Uterus (tissue), 4 donors: Measurements from ENCODE around the gene TMEM131L. TPM values are rescaled to one million over a fixed set of nuclear protein-coding genes. Genes with fewer than 3 reads are reported as not detected.
"Not testable (repeated sequence)": the region's sequence is repeated elsewhere in the genome, so short reads cannot be mapped to it uniquely, and the experiment has no call there.

Experiments
- DNase-seq, 2 donors: peaks; one replicate each; pipeline ENCODE4 v3.0.0-alpha.2; 2019 to 2020
- H3K27ac ChIP-seq, 2 donors: fragments of 200-600 bp; sonication (generic); 1 replicate in 1 of 2; 2 replicates in 1 of 2; pipeline ENCODE4 v1.5.1; 2016 to 2018
- H3K27me3 ChIP-seq, 2 donors: fragments of 200-600 bp; sonication (generic); one replicate each; pipeline ENCODE4 v1.5.1; 2018 to 2019; ENCODE audit warnings: control low read depth in 1 of 2
- H3K36me3 ChIP-seq, 2 donors: fragments of 200-600 bp; sonication (generic); one replicate each; pipeline ENCODE4 v1.5.1; 2019; ENCODE audit warnings: control low read depth in 1 of 2
- H3K4me1 ChIP-seq, 2 donors: fragments of 200-600 bp; sonication (generic); one replicate each; pipeline ENCODE4 v1.5.1; 2018 to 2019; ENCODE audit warnings: control low read depth in 1 of 2
- H3K4me3 ChIP-seq, 2 donors: fragments of 200-600 bp; sonication (generic); 1 replicate in 1 of 2; 2 replicates in 1 of 2; pipeline ENCODE4 v1.5.1; 2018 to 2019; ENCODE audit warnings: mild to moderate bottlenecking in 1 of 2
- H3K9me3 ChIP-seq, 2 donors: fragments of 200-600 bp; sonication (generic); one replicate each; pipeline ENCODE4 v1.5.1; 2019; ENCODE audit warnings: control low read depth in 1 of 2
- POLR2A ChIP-seq, 2 donors: fragments of 450-650 bp; IDR thresholded peaks; one replicate each; pipeline ENCODE4 v1.6.1; 2016; ENCODE audit warnings: antibody characterized with exemption in 2 of 2, mild to moderate bottlenecking in 1 of 2, moderate library complexity in 1 of 2
- intact Hi-C: fragments of 100-400 bp; cut with DNase I; formaldehyde crosslinking; loops from one replicate; pipeline ENCODE4 v1.15.1; 2023; ENCODE audit warnings: low total_unique reads
- total RNA-seq, 4 donors: library from RNA; depleted of rRNA in 3 of 4; stranded (reverse); fragments of >200 nt in 3 of 4; gene quantifications; one replicate each; pipeline versions ENCODE4 v1.1.0 to v1.2.4, GENCODE V29; 2014 to 2023
- TF ChIP-seq, protein P1 (sequence below), 4 experiments: fragments of 200-600 bp in 2 of 4; fragments of 450-650 bp in 2 of 4; sonication (generic) in 2 of 4; IDR thresholded peaks; one replicate each; pipeline ENCODE4 v1.5.1; 2016 to 2019; ENCODE audit warnings: antibody characterized with exemption in 4 of 4, mild to moderate bottlenecking in 2 of 4, moderate library complexity in 1 of 4
- donor health status: DM: yes; HTN: yes; CAD: no.

Gene TMEM131L
- total RNA-seq, 4 donors from 2014 or later: 2.4 to 49.6 (median 18.0) TPM

DNA sequence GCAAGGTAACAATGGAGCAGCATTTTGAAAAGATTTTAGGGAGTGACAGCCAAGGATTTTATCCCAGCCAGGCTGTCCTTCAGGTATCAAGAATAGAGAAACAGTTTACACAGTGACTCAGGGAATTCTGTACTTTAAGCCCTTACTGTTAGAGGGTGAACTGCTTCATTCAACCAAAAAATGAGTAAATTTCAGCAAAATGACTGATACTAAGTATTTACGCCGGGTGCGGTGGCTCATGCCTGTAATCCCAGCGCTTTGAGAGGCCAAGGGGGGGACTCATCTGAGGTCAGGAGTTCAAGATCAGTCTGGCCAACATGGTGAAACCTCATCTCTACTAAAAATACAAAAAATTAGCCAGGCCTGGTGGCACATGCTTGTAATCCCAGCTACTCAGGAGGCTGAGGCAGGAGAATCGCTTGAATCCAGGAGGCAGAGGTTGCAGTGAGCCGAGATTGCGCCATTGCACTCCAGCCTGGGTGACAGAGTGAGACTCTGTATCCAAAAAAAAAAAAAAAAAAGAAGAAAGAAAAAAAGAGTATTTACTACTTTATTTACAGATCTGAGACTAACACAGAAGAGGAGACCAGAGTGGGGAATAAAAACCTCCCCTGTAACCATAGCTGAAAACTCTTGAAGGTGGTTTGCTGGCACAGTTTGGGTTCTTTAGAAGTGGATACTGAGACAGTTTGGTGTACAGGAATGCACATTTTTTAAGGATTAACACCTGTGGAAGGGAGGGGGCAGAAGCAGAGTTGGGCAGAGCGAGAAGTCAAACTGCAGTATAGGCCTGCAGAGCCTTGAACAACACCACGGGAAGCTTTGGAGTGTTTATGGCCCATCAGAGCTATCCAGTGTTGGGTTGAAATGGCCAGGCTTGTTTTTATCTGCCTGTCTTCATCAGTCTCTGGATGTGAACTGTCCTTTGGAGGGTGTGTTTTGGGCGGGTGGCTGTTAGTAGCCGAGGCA is 40.5 kb downstream of the TMEM131L start:
- Histone ChIP-seq H3K36me3 (no peaks in the 10 kb centered on the region), H3K4me1 (no peaks in the 10 kb centered on the region), H3K27me3 (no peaks in the 10 kb centered on the region), H3K4me3 (no peak overlapping the region), H3K9me3 (no peaks in the 10 kb centered on the region), H3K27ac (no peak overlapping the region)
- no peak for DNase-seq
- TF ChIP-seq, protein P1, sequence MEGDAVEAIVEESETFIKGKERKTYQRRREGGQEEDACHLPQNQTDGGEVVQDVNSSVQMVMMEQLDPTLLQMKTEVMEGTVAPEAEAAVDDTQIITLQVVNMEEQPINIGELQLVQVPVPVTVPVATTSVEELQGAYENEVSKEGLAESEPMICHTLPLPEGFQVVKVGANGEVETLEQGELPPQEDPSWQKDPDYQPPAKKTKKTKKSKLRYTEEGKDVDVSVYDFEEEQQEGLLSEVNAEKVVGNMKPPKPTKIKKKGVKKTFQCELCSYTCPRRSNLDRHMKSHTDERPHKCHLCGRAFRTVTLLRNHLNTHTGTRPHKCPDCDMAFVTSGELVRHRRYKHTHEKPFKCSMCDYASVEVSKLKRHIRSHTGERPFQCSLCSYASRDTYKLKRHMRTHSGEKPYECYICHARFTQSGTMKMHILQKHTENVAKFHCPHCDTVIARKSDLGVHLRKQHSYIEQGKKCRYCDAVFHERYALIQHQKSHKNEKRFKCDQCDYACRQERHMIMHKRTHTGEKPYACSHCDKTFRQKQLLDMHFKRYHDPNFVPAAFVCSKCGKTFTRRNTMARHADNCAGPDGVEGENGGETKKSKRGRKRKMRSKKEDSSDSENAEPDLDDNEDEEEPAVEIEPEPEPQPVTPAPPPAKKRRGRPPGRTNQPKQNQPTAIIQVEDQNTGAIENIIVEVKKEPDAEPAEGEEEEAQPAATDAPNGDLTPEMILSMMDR (IDR thresholded peaks at IDR 0.05): no peak
- no peak for TF ChIP-seq POLR2A (IDR thresholded peaks at IDR 0.05)
- intact Hi-C loops: no loop called here

DNA sequence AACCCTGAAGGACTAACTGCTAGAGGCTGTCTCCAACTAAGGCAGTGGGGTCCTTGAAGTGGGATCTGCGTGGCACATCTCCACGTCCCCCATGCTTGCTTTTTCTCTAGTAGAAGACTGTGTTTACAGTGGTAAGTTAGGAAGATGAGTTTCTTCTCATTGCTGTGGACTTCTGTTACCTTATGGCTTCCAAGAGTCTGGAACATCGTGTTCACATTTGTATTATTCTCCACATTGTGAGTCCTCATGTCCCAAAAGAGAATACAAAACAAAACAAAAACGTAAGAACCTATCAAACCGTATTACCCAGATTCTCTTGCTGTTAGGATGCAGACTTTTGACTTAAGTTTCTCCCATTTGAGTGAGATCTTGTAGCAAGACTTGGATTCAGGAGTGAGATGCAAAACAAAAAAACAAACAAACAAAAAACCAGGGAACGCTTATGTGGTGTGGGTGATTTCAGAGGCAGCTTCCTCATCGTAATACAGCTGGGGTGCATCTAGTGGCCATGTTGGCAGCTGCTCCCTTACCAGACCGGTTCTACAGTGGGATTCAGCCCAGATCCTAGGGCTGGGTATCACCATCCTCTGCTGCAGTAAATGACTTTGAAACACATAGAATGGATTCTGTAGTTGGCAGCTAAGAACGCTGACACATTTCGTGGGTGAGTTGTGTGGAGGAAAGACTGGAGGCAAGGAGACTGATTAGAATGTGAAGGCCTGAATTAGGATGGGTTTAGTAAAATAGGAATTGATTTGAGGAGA is 41.3 kb downstream of the TMEM131L start:
- Histone ChIP-seq H3K36me3 (no peaks in the 10 kb centered on the region), H3K4me1 (no peaks in the 10 kb centered on the region), H3K4me3 (no peak overlapping the region), H3K9me3 (no peaks in the 10 kb centered on the region), H3K27me3 (no peaks in the 10 kb centered on the region), H3K27ac (no peak overlapping the region)
- DNase-seq: no peak
- no peak for TF ChIP-seq POLR2A (IDR thresholded peaks at IDR 0.05)
- TF ChIP-seq, protein P1 (IDR thresholded peaks at IDR 0.05): no peak
- intact Hi-C loops: no loop called here

DNA sequence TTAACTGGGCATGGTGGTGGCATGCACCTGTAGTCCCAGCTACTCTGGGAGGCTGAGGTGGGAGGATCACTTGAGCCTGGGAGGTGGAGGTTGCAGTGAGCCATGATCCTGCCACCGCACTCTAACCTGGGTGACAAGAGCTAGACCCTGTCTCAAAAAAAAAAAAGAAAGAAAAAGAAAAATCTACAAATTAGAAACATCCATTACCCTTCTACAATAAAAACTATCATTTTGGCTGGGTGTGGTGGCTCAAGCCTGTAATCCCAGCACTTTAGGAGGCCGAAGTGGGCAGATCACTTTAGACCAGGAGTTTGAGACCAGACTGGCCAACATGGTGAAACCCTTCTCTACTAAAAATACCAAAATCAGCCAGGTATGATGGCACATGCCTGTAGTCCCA is 43.1 kb downstream of the TMEM131L start:
- H3K4me1 ChIP-seq, H3K27ac ChIP-seq, H3K9me3 ChIP-seq, DNase-seq, H3K4me3 ChIP-seq, intact Hi-C loops, H3K36me3 ChIP-seq, H3K27me3 ChIP-seq: not testable (repeated sequence)

DNA sequence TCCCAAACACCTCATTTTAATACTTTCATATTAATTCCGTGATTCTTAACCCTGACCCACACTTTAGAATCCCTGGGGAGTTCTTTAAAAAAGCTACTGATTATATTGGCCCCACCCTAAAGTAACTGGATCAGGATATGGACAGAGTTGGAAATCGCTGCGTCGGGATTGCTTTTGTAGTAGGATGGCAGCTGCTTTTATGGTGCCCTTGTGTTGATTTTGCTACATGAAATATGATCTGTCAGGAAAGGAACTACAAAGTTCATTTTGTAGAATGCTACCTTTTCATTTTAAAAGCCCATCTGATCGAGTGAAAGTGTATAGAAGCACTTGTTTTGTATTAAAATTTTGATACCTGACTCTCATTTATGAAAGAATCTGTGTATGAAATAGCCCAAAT is 43.6 kb downstream of the TMEM131L start:
- no peak for DNase-seq
- TF ChIP-seq, protein P1 (IDR thresholded peaks at IDR 0.05): no peak
- TF ChIP-seq POLR2A (IDR thresholded peaks at IDR 0.05): no peak
- Histone ChIP-seq H3K36me3 (no peaks in the 10 kb centered on the region), H3K4me3 (no peak overlapping the region), H3K27ac (no peak overlapping the region), H3K9me3 (no peaks in the 10 kb centered on the region), H3K27me3 (no peaks in the 10 kb centered on the region), H3K4me1 (no peaks in the 10 kb centered on the region)
- intact Hi-C loops: no loop called here

DNA sequence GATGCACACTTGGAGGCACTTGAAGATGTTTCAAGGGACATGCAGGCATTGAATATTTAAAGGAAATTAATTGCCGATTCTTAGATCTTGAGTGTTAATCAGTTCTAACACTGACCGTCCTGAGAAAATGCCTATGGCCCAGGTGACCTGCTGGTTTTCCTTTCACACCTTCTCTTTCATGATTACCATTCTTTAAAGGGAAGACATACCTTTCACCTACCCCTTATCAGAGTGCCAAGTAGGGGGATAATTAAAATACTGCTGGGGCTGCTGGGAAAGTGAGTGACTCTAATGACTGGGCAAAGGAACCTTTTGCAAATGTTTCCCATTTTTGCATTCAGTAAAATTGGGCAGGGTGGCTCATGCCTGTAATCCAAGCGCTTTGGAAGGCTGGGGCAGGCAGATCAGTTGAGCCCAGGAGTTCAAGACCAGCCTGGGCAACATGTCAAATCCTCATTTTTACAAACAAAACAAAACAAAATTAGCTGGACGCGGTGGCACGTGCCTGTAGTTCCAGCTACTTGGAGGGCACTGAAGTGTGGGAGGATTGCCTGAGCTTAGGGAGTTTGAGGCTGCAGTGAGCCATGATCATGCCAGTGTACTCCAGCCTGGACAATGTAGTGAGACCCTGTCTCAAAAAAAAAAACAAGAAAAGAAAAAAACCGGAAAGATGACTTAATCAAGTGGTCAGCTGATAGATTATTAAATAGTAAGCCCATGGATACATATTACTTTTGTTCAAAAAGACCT is 44.3 kb downstream of the TMEM131L start:
- no peak overlapping the region for H3K4me3 ChIP-seq
- H3K36me3 ChIP-seq: no peaks in the 10 kb centered on the region
- H3K27ac ChIP-seq: no peak overlapping the region
- DNase-seq: no peak
- no peaks in the 10 kb centered on the region for H3K9me3 ChIP-seq
- no peaks in the 10 kb centered on the region for H3K4me1 ChIP-seq
- TF ChIP-seq POLR2A (IDR thresholded peaks at IDR 0.05): no peak
- TF ChIP-seq, protein P1 (IDR thresholded peaks at IDR 0.05): no peak
- no peaks in the 10 kb centered on the region for H3K27me3 ChIP-seq
- intact Hi-C loops: no loop called here
